CD4-positive, alpha-beta T cell (primary cell): ENCODE data around the gene MTCL1. TPM values are rescaled to one million over a fixed set of nuclear protein-coding genes. Genes with fewer than 3 reads are reported as not detected.

ENCODE experiments used
- ATAC-seq: fragments of 200-7000 bp; cut with Tn5 transposase; one replicate; pipeline ENCODE4 v1.10.0; 2022; ENCODE audit warnings: mild to moderate bottlenecking; ENCODE audit not compliant: poor library complexity
- CTCF ChIA-PET: fragments of 350-600 bp; sonication (Branson Sonifier 250); formaldehyde crosslinking; loops from one replicate; lab custom pipeline; 2021; ENCODE audit warnings: antibody characterized with exemption, inconsistent platforms; lab: Charles Lee
- POLR2A ChIA-PET: fragments of 350-600 bp; sonication (Branson Sonifier 250); formaldehyde crosslinking; loops from one replicate; lab custom pipeline; 2021; ENCODE audit warnings: antibody characterized with exemption, inconsistent platforms; lab: Charles Lee
- DNase-seq, 14 experiments: peaks; one replicate each; pipeline ENCODE4 v3.0.0-alpha.2; 2013 to 2020; ENCODE audit warnings: mixed read lengths in 2 of 14
- H3K27ac ChIP-seq, 2 donors: one replicate each; pipeline versions ENCODE4 v1.5.1 to v1.7.0; 2013; ENCODE audit warnings: low read length in 2 of 2, low read depth in 1 of 2, mild to moderate bottlenecking in 1 of 2
- H3K27me3 ChIP-seq, 2 experiments: 1 replicate in 1 of 2; 2 replicates in 1 of 2; pipeline versions ENCODE4 v1.6.1 to v1.7.0; 2013; ENCODE audit warnings: low read length in 2 of 2, control low read depth in 1 of 2, mild to moderate bottlenecking in 1 of 2, moderate library complexity in 1 of 2; ENCODE audit not compliant: insufficient read depth in 2 of 2, control insufficient read depth in 1 of 2
- H3K36me3 ChIP-seq: one replicate; pipeline ENCODE4 v1.6.1; 2013; ENCODE audit warnings: low read length, control low read depth; ENCODE audit not compliant: insufficient read depth
- H3K4me1 ChIP-seq: one replicate; pipeline ENCODE4 v1.6.1; 2013; ENCODE audit warnings: low read length, control low read depth; ENCODE audit not compliant: insufficient read depth
- H3K4me3 ChIP-seq: one replicate; pipeline ENCODE4 v1.5.1; 2013; ENCODE audit warnings: mild to moderate bottlenecking, low read length, moderate library complexity
- H3K9me3 ChIP-seq, 2 experiments: 1 replicate in 1 of 2; 2 replicates in 1 of 2; pipeline versions ENCODE4 v1.6.1 to v1.7.0; 2013; ENCODE audit warnings: low read length in 2 of 2, mild to moderate bottlenecking in 2 of 2, control low read depth in 1 of 2, moderate library complexity in 1 of 2; ENCODE audit not compliant: control insufficient read depth in 1 of 2, insufficient read depth in 1 of 2
- H3K27ac Mint-ChIP-seq: one replicate; pipeline ENCODE4 v1.8.0; 2020; ENCODE audit warnings: mixed read lengths
- H3K27me3 Mint-ChIP-seq: one replicate; pipeline ENCODE4 v1.8.0; 2021; ENCODE audit warnings: mixed read lengths
- H3K36me3 Mint-ChIP-seq: one replicate; pipeline ENCODE4 v1.8.0; 2021; ENCODE audit warnings: low read depth, mixed read lengths
- H3K4me1 Mint-ChIP-seq: one replicate; pipeline ENCODE4 v1.8.0; 2021; ENCODE audit warnings: low read depth, mixed read lengths
- H3K4me3 Mint-ChIP-seq: one replicate; pipeline ENCODE4 v1.8.0; 2020; ENCODE audit warnings: mild to moderate bottlenecking, mixed read lengths
- H3K9me3 Mint-ChIP-seq: one replicate; pipeline ENCODE4 v1.8.0; 2020; ENCODE audit warnings: mixed read lengths
- CTCF ChIP-seq: fragments of 200-600 bp; IDR thresholded peaks from one replicate; pipeline ENCODE4 v1.8.0; 2022; ENCODE audit warnings: antibody characterized with exemption, mild to moderate bottlenecking
- intact Hi-C, 2 experiments: fragments of 100-400 bp; cut with DNase I in 1 of 2; cut with micrococcal nuclease in 1 of 2; formaldehyde crosslinking; loops; one replicate each; pipeline versions ENCODE4 v1.15.1 to v1.9.0; 2023 to 2025; cut with DNase I, micrococcal nuclease
- total RNA-seq, 174 experiments: library from RNA in 2 of 174; stranded (reverse) in 2 of 174; gene quantifications; one replicate each; pipeline ENCODE4 v1.2.3 and lab custom pipeline; 2021 to 2026

The MTCL1 gene
- total RNA-seq, 2 experiments from 2014 or later = 0.11 to 0.55 TPM

GRCh38 chr18:8874872-8875271, 169.5 kb downstream of the MTCL1 start:
- intact Hi-C loops = no loop called here
- Mint-ChIP-seq H3K36me3 (no peaks in the 10 kb centered on the region), H3K4me1 (no peaks in the 10 kb centered on the region), H3K9me3 (no peaks in the 10 kb centered on the region), H3K4me3 (no peak overlapping the region), H3K27me3 (peaks cover 27% of the 10 kb centered on the region), H3K27ac (no peak overlapping the region)
- Histone ChIP-seq H3K9me3 (no peaks in the 10 kb centered on the region), H3K36me3 (no peaks in the 10 kb centered on the region), H3K27me3 (peaks cover 0 to 3% of the 10 kb centered on the region in 2 experiments), H3K4me3 (no peak overlapping the region), H3K4me1 (no peaks in the 10 kb centered on the region), H3K27ac (no peak overlapping the region)
- TF ChIP-seq CTCF = no peak
- POLR2A ChIA-PET = no interaction called here
- ATAC-seq (no peak), DNase-seq (no peak)
- CTCF ChIA-PET = no interaction called here

- intact Hi-C loops = no loop called here
- no peaks in the 10 kb centered on the region for H3K4me1 ChIP-seq
- DNase-seq = no peak
- Mint-ChIP-seq H3K27ac (no peak overlapping the region), H3K9me3 (no peaks in the 10 kb centered on the region), H3K4me1 (no peaks in the 10 kb centered on the region), H3K4me3 (no peak overlapping the region), H3K36me3 (no peaks in the 10 kb centered on the region), H3K27me3 (peaks cover 21% of the 10 kb centered on the region)
- TF ChIP-seq CTCF = no peak
- no peak for ATAC-seq
- no peak overlapping the region for H3K4me3 ChIP-seq
- H3K27me3 ChIP-seq = peaks cover 0 to 3% of the 10 kb centered on the region in 2 experiments
- H3K27ac ChIP-seq = no peak overlapping the region
- POLR2A ChIA-PET = no interaction called here
- no peaks in the 10 kb centered on the region for H3K36me3 ChIP-seq
- H3K9me3 ChIP-seq = peaks cover 0 to under 1% of the 10 kb centered on the region in 2 experiments
- CTCF ChIA-PET = no interaction called here
These were observed 171.5 kb downstream of the MTCL1 start for GRCh38 chr18:8876887-8877286.

- Mint-ChIP-seq H3K27ac (no peak overlapping the region), H3K4me1 (no peaks in the 10 kb centered on the region), H3K27me3 (peaks cover 11% of the 10 kb centered on the region), H3K36me3 (no peaks in the 10 kb centered on the region), H3K4me3 (no peak overlapping the region), H3K9me3 (peaks cover 8% of the 10 kb centered on the region)
- Histone ChIP-seq H3K9me3 (peaks cover 12 to 14% of the 10 kb centered on the region in 2 experiments), H3K36me3 (no peaks in the 10 kb centered on the region), H3K4me3 (no peak overlapping the region), H3K27me3 (no peaks in the 10 kb centered on the region), H3K27ac (no peak overlapping the region), H3K4me1 (no peaks in the 10 kb centered on the region)
- TF ChIP-seq CTCF = no peak
- POLR2A ChIA-PET = no interaction called here
- no peak for ATAC-seq
- CTCF ChIA-PET = no interaction called here
- intact Hi-C loops = no loop called here
- no peak for DNase-seq
These were observed 175.7 kb downstream of the MTCL1 start for GRCh38 chr18:8881103-8881502.

Other genes with a start within 250 kb of the MTCL1 start
- 10 to 100 TPM; 20.1 to 20.3 TPM for gene RAB12, start 96.1 kb upstream of the MTCL1 start, total RNA-seq